PC-9 (cell line): Measurements from ENCODE around the gene MVD. TPM values are rescaled to one million over a fixed set of nuclear protein-coding genes. Genes with fewer than 3 reads are reported as not detected.

Experiments used
- BruUV-seq: library from RNA; stranded (reverse); fragments of 400-500 nt; replicated peaks from 2 replicates; lab custom pipeline; 2021; lab: Mats Ljungman, UMichigan
- CTCF ChIA-PET: fragments of 300-600 bp; sonication (Branson Sonifier 250); formaldehyde crosslinking; loops from one replicate; lab custom pipeline; 2022; ENCODE audit warnings: antibody characterized with exemption; lab: Charles Lee
- POLR2A ChIA-PET: fragments of 300-600 bp; sonication (Branson Sonifier 250); formaldehyde crosslinking; loops from one replicate; lab custom pipeline; 2022; ENCODE audit warnings: antibody characterized with exemption; ENCODE audit not compliant: unreplicated experiment; lab: Charles Lee
- DNase-seq, 2 experiments: peaks; one replicate each; pipeline versions ENCODE4 v3.0.0 to v3.0.0-alpha.2; 2015 to 2022; ENCODE audit warnings: mixed read lengths in 1 of 2
- H2AFZ ChIP-seq: fragments of 200-600 bp; sonication (generic); 2 replicates; pipeline ENCODE4 v1.8.1; 2017; ENCODE audit warnings: antibody characterized with exemption
- H3F3A ChIP-seq: fragments of 200-600 bp; sonication (generic); 2 replicates; pipeline ENCODE4 v1.8.1; 2017; ENCODE audit warnings: antibody characterized with exemption, mild to moderate bottlenecking, low read depth; ENCODE audit not compliant: insufficient read depth
- H3K27ac ChIP-seq: fragments of 200-600 bp; sonication (generic); 2 replicates; pipeline ENCODE4 v1.6.1; 2016; ENCODE audit warnings: mixed run types
- H3K27me3 ChIP-seq: fragments of 200-600 bp; sonication (generic); 2 replicates; pipeline ENCODE4 v1.6.1; 2016; ENCODE audit warnings: low read depth, mixed run types; ENCODE audit not compliant: insufficient read depth
- H3K36me3 ChIP-seq: fragments of 200-600 bp; sonication (generic); 2 replicates; pipeline ENCODE4 v1.6.1; 2016; ENCODE audit warnings: low read depth, mixed run types
- H3K4me1 ChIP-seq: fragments of 200-600 bp; sonication (generic); replicated peaks from 2 replicates; pipeline ENCODE4 v1.6.1; 2016; ENCODE audit warnings: mixed run types; ENCODE audit not compliant: insufficient read depth
- H3K4me2 ChIP-seq: fragments of 200-600 bp; sonication (generic); 2 replicates; pipeline ENCODE4 v1.6.1; 2017; ENCODE audit warnings: mixed run types
- H3K4me3 ChIP-seq: fragments of 200-600 bp; sonication (generic); 2 replicates; pipeline ENCODE4 v1.6.1; 2016; ENCODE audit warnings: mixed run types
- H3K79me2 ChIP-seq: fragments of 200-600 bp; sonication (generic); 2 replicates; pipeline ENCODE4 v1.6.1; 2017; ENCODE audit warnings: low read depth, mixed run types
- H3K9me2 ChIP-seq: fragments of 200-600 bp; sonication (generic); 2 replicates; pipeline ENCODE4 v1.8.1; 2017; ENCODE audit warnings: mild to moderate bottlenecking; ENCODE audit not compliant: insufficient read depth
- H3K9me3 ChIP-seq: fragments of 200-600 bp; sonication (generic); 2 replicates; pipeline ENCODE4 v1.8.1; 2016; ENCODE audit warnings: low read depth; ENCODE audit not compliant: insufficient read depth
- H4K20me1 ChIP-seq: fragments of 200-600 bp; sonication (generic); 2 replicates; pipeline ENCODE4 v1.8.1; 2017; ENCODE audit not compliant: insufficient read depth
- CTCF ChIP-seq: fragments of 200-600 bp; sonication (generic); conservative IDR thresholded peaks from 2 replicates; pipeline ENCODE4 v1.6.1; 2017; ENCODE audit warnings: mixed run types, antibody characterized with exemption, mild to moderate bottlenecking, moderate library complexity
- EZH2 ChIP-seq: fragments of 200-600 bp; sonication (generic); IDR thresholded peaks from 2 replicates; pipeline ENCODE4 v1.8.0; 2017; ENCODE audit warnings: antibody characterized with exemption, low read depth
- intact Hi-C: fragments of 100-400 bp; cut with micrococcal nuclease; formaldehyde crosslinking; loops from one replicate; pipeline ENCODE4 v1.10.0; 2022; ENCODE audit not compliant: unreplicated experiment
- total RNA-seq: library from RNA; stranded (reverse); gene quantifications from 2 replicates; pipeline ENCODE4 v1.2.3, GENCODE V29; 2021

MVD gene
- total RNA-seq, 1 experiment from 2014 or later = 168 TPM

DNA sequence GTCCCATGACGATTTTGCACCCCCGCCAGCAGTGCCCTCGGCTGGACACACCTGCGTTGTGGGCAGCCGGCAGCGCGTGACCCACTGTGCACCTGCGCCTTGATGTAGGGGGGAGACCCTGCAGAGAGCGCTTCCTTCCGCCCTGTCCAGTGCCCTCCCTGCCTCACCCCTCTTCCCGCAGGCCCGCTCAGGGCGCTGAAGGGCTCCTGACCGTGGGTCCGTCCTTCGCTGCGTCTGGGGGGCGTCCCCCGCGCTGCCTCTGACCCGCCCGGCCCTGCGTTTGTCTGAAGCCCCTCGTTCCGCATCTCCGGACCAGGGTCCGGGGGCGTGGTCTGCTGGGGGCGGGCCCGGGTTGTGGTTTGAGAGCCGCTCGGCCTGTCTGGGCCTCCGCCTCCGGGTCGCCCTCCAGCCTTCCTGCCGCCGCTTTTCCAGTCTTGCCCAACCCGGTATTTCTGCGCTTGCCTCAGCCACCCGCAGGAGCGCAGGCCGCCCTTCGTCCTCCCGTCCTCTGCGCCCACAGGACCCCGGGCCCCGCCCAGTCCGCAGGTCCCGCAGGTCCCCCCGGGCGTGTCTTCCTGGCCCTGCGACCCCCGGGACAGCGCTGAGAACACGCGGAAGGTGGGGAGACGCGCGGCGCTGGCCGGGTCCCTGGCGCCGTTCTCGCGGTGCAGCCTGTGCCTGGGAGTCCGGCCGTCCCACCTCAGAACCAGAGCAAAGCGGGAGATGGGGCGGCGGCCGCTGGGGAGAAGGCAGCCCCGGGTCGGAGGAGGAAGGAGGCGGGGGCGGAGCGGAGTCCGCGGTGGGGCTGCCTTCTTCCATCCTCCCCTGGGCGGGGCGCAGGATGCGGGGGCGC lies 28.5 kb downstream of the MVD start:
- no peak overlapping the region for H3K4me3 ChIP-seq
- H3K27me3 ChIP-seq = no peaks in the 10 kb centered on the region
- H3K9me3 ChIP-seq = no peaks in the 10 kb centered on the region
- no peaks in the 10 kb centered on the region for H3K36me3 ChIP-seq
- TF ChIP-seq CTCF = no peak
- TF ChIP-seq EZH2 = no peak
- intact Hi-C loops = no loop called here
- H3K79me2 ChIP-seq = no peaks in the 10 kb centered on the region
- CTCF ChIA-PET = no interaction called here
- H3K4me1 ChIP-seq = no peaks in the 10 kb centered on the region
- H4K20me1 ChIP-seq = no peaks in the 10 kb centered on the region
- no peak overlapping the region for H3K4me2 ChIP-seq
- no TSS peak for BruUV-seq
- POLR2A ChIA-PET = no interaction called here
- H2AFZ ChIP-seq = no peak overlapping the region
- H3K27ac ChIP-seq = no peak overlapping the region
- H3K9me2 ChIP-seq = no peaks in the 10 kb centered on the region
- no peak for DNase-seq
- H3F3A ChIP-seq = 0 out of 2 replicates have a peak, but pooled peaks cover 3% of the 10 kb centered on the region

- no peak overlapping the region for H3K27ac ChIP-seq
- no peaks in the 10 kb centered on the region for H3K9me2 ChIP-seq
- no peak; the same call in 1 of the 2 replicates for TF ChIP-seq CTCF
- no peak for TF ChIP-seq EZH2
- H4K20me1 ChIP-seq = no peaks in the 10 kb centered on the region
- 0 out of 2 replicates have a peak, but pooled peaks cover 3% of the 10 kb centered on the region for H3F3A ChIP-seq
- no peak overlapping the region for H3K4me2 ChIP-seq
- H3K4me1 ChIP-seq = no peaks in the 10 kb centered on the region
- H2AFZ ChIP-seq = no peak overlapping the region
- CTCF ChIA-PET = no interaction called here
- POLR2A ChIA-PET = no interaction called here
- H3K36me3 ChIP-seq = no peaks in the 10 kb centered on the region
- no TSS peak for BruUV-seq
- DNase-seq = no peak
- H3K79me2 ChIP-seq = no peaks in the 10 kb centered on the region
- no peaks in the 10 kb centered on the region for H3K27me3 ChIP-seq
- no peaks in the 10 kb centered on the region for H3K9me3 ChIP-seq
- intact Hi-C loops = no loop called here
- H3K4me3 ChIP-seq = no peak overlapping the region
Measured at GRCh38 chr16:88633684-88634140, 29.2 kb downstream of the MVD start.

- Histone ChIP-seq H3K79me2 (no peaks in the 10 kb centered on the region), H3K4me1 (no peaks in the 10 kb centered on the region), H3K9me3 (no peaks in the 10 kb centered on the region), H2AFZ (no peak overlapping the region), H3K27me3 (no peaks in the 10 kb centered on the region), H3F3A (peaks cover 3% of the 10 kb centered on the region; the same call in 1 of the 2 replicates), H4K20me1 (no peaks in the 10 kb centered on the region), H3K27ac (no peak overlapping the region), H3K36me3 (no peaks in the 10 kb centered on the region), H3K9me2 (no peaks in the 10 kb centered on the region), H3K4me3 (no peak overlapping the region), H3K4me2 (no peak overlapping the region)
- no peak for DNase-seq
- intact Hi-C loops = no loop called here
- TF ChIP-seq EZH2 (no peak), CTCF (no peak)
- CTCF ChIA-PET = no interaction called here
- no TSS peak for BruUV-seq
- POLR2A ChIA-PET = interaction anchor here (0.6 kb wide), 1 partner anchor 56 kb away, joined by 24 read pairs; no protein-coding TSS in a partner anchor
Measured at GRCh38 chr16:88632587-88632930, 30.3 kb downstream of the MVD start.
